ENCODE measurements around the gene NFKBIL1. TPM values are rescaled to one million over a fixed set of nuclear protein-coding genes. Genes with fewer than 3 reads are reported as not detected.
A peak's percentile ranks its signal among the peaks of the same experiment; 100 is the strongest.

The NFKBIL1 gene
- total and polyA plus RNA-seq, 12 donors = 5.0 to 46.2 (median 27.8) TPM

- H3K36me3 ChIP-seq (replicated peaks in 1 of 2) = peaks cover 0 to 34% of the 10 kb centered on the region in 2 donors
- H3K4me1 ChIP-seq (replicated peaks in 1 of 2) = peaks cover 20 to 46% of the 10 kb centered on the region in 2 donors
- peak within 1 kb of the TSS; percentile 78 to 98 (median 94) for H3K27ac ChIP-seq
- no peaks in the 10 kb centered on the region for H3K27me3 ChIP-seq
- intact Hi-C loops (cut with DNase I) = no loop called here
- H3K9me3 ChIP-seq (replicated peaks in 1 of 3) = no peaks in the 10 kb centered on the region
- H3K4me3 ChIP-seq = peak within 1 kb of the TSS; percentile 49 to 86 (median 81)
- peak; percentile 94 to 98 (median 97) for DNase-seq
- WGBS, 4 donors = 0 to 1% (median 0%) methylated on average over 38 to 43 of the region's 43 CpGs
- TF ChIP-seq CTCF (IDR thresholded peaks at IDR 0.05) = no peak
- TF ChIP-seq POLR2A (IDR thresholded peaks at IDR 0.05) = peak; percentile 84 to 92
These were observed 5.5 kb upstream of the NFKBIL1 start, which contains the start of gene DDX39B for GRCh38 chr6:31541658-31542521. DDX39B (minus strand) TSS chr6:31542003; CDS start chr6:31540532, 1,471 bp downstream.

GRCh38 chr6:31543639-31544038, 3.8 kb upstream of the NFKBIL1 start:
- 93 to 94% (median 93%) methylated on average over 6 of the region's 6 CpGs for WGBS, 4 donors
- Histone ChIP-seq H3K36me3 (replicated peaks in 1 of 2) (peaks cover 0 to 17% of the 10 kb centered on the region in 2 donors), H3K4me3 (no peak overlapping the region), H3K27ac (no peak overlapping the region), H3K4me1 (replicated peaks in 1 of 2) (peaks cover 29 to 47% of the 10 kb centered on the region in 2 donors), H3K9me3 (replicated peaks in 1 of 3) (no peaks in the 10 kb centered on the region), H3K27me3 (no peaks in the 10 kb centered on the region)
- intact Hi-C loops (cut with DNase I) = no loop called here
- TF ChIP-seq CTCF (IDR thresholded peaks at IDR 0.05) (no peak), POLR2A (IDR thresholded peaks at IDR 0.05) (no peak)
- DNase-seq = no peak

- intact Hi-C loops (cut with DNase I) = loop anchor here in 1 of 2 donors (5.0 kb wide), 1 partner anchor 53 kb away; no protein-coding TSS in a partner anchor
These were observed 2.7 kb upstream of the NFKBIL1 start for GRCh38 chr6:31544676-31545075.

More at GRCh38 chr6:31544676-31545075, 2.7 kb upstream of the NFKBIL1 start:
- H3K36me3 ChIP-seq (replicated peaks in 1 of 2) = peaks cover 0 to 8% of the 10 kb centered on the region in 2 donors
- H3K4me1 ChIP-seq (replicated peaks in 1 of 2) = peaks cover 22 to 44% of the 10 kb centered on the region in 2 donors
- H3K27me3 ChIP-seq = no peaks in the 10 kb centered on the region
- TF ChIP-seq POLR2A (IDR thresholded peaks at IDR 0.05) (no peak), CTCF (IDR thresholded peaks at IDR 0.05) (no peak)
- no peak overlapping the region for H3K27ac ChIP-seq
- no peak overlapping the region for H3K4me3 ChIP-seq
- WGBS, 4 donors = 63 to 79% (median 74%) methylated on average over 2 of the region's 2 CpGs
- no peak for DNase-seq
- no peaks in the 10 kb centered on the region for H3K9me3 ChIP-seq (replicated peaks in 1 of 3)

Measured in adrenal gland (tissue), 12 donors.